NCI-H345 (cell line): ENCODE data around the gene GZMM.

Source experiments
- DNase-seq: peaks from one replicate; lab custom pipeline; 2025; lab: John Stamatoyannopoulos, UW

The GZMM gene

DNA sequence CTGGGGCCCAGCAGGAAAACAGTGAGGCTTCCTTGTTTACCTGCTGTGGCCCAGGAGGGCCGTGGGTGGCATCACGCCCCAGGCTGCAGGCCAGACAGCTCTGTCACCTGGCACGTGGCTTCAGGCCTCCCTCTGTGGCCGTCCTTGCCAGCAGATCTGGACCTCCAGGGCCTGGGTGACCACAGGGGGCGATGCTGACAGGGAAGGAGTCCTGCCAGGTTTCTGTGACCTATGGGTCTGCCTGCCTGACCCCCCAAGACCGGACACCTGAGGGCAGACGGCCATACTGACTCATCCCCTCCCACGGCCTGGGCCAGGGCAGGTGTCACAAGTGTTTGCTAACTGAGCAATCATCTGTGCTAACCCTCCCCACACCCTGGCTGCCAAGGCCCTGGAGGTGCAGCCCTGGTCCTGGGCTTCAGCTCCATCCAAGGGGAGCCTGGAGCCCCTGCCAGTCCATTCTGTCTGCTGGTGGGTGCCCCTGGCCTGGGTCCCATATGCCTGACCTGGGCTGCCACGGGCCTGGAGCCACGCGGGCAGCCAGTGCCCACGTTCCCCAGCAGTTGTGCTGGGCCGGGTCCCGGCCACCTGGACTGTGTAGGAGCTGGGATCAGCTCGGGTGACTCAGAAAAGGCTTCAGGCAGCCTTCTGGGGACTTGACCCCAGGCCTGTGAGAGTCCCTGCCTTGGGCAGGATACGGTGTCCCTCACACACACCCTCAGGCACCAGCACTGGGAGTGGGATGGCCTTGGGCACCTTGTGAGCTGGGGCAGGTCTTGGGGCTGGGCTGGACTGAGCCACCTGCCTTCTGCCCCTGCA, 8.6 kb upstream of the GZMM start:
- no peak for DNase-seq

DNA sequence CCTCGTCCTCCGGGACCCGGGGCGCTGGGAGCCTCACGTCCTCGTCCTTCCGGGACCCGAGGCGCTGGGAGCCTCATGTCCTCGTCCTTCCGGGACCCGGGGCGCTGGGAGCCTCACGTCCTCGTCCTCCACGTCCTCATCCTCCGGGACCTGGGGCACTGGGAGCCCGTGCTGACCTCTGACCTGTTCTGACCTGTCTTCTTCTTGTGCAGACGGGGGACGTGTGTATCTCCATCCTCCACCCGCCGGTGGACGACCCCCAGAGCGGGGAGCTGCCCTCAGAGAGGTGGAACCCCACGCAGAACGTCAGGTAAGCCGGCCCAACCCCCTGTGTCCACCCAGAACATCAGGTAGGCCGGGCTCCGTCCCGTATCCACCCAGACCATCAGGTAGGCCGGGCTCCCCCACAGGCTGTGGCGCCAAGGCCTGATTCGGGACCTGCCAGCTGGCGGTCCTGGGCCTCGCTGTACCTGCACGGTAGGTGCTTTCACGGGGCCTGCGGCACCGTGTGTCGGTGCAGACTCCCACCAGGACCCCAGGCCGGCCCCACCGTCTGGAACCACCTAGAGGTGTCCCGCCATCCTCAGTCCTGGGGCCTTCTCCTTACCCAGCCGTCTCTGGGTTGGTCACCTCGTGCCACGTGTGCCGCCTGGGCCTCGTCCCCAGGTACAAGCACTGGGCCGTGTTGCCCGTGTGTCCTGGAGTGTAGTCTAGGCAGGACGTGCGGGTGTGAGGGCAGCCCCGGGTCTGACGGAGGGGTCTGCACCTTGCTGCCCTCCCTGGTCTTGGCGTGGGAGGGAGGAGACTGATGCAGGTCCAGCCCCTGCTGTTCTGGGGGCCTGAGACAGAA, 7.6 kb upstream of the GZMM start:
- DNase-seq = no peak

DNA sequence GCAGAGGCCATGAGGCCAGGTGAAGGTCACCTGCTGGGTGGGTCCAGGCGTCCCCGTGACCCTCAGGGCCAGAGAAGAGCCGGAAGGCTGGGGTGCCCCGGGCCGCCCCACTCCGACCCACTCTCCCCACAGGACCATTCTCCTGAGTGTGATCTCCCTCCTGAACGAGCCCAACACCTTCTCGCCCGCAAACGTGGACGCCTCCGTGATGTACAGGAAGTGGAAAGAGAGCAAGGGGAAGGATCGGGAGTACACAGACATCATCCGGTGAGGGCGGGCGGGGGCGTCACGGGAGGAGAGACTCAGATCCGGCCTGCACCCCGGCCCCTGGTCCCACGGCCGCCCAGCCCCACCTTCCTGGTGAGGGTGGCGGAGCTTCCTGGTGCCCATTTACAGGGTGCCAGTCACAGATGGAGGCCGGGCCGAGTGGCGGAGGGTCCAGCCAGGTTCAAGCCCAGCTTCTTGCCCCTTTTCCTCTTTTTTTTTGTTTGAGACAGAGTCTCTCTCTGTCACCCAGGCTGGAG, 6.9 kb upstream of the GZMM start:
- no peak for DNase-seq

DNA sequence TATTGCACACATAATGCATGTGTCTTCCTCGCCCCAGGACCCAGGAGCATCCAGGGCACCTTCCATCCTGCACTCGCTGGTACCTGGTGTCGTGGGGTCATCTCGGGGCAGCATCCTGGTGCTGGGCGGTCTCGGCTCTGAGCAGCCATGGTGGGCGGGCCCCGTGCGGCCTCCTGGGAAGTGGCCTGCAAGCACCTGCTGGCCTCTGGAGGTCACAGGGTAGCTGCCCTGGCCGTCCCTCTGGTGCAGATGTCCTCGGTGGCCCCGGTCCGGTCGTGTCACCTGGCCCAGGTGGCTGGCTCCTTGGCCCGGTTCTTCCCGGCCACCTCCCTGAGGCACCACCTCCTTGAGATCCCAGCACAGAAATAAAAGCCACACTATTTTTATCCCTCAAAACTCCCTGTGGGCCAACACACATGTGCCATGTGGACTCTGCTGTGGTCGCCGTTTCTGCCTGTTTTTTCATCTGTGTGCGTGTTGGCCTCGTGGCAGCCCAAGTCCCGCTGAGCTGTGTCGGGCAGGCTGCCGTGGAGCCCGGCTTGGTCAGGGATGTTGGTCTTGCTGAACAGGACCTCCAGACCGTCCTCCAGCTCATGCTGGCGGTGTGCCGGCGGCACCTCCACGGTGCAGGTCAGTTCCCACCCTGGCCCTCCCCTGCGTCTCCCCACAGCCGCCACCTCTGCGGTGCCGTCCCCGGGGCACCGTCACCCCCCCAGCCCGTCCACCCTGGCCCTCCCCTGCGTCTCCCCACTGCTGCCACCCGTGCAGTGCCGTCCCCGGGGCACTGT, 5.0 kb upstream of the GZMM start:
- DNase-seq = no peak

DNA sequence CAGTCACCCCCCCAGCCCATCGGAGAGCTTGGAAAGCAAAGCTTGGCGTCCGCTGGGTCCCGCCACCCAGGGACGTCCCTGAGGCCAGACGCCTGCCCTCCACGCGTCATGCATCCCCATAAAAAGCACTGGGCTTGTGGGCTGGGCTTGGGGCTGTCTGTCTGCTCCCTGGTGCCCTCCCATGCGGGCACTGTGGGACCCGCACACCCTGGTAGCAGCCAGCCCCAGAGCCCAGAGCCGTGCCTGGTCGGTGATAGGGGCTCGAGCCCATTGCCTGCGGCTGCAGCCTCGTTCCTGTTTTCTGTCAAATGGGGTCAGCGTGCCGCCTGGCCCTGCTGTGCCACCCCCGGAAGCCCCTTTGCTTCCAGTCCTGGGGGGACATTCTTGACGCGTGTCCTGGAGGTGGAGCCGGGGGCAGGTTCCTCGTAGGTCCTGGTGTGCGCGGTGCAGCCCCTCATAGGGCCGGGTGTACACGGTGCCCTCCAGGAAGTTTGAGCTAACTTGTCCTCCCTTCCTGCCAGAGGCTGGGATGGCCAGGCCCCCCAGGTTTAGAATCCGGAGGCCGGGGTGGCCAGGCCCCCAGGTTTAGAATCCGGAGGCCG, 4.3 kb upstream of the GZMM start:
- DNase-seq = no peak

DNA sequence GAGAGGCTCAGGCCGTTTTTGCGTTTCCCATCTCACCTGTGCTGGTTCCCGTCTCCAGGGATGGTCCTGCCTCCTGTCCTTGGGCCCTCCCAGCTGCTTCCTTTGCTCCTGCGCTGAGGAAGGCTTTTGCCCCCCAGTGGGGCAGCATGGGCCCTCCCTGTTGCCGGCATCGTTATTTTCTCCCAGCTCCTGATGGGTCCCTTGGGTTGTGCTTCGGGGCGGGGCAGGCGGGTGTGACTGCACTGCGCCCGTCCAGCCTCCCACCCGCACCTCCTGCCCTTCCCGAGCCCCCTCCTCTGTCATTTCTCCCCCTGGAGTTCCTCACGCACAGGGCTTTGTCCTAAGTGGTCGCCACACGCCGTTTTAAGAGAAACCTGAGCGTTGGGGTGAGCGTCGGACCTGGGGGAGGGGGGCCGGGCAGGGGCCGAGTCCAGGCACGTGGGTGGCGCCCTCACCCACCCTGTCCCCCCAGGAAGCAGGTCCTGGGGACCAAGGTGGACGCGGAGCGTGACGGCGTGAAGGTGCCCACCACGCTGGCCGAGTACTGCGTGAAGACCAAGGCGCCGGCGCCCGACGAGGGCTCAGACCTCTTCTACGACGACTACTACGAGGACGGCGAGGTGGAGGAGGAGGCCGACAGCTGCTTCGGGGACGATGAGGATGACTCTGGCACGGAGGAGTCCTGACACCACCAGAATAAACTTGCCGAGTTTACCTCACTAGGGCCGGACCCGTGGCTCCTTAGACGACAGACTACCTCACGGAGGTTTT, 2.8 kb upstream of the GZMM start:
- DNase-seq = no peak

DNA sequence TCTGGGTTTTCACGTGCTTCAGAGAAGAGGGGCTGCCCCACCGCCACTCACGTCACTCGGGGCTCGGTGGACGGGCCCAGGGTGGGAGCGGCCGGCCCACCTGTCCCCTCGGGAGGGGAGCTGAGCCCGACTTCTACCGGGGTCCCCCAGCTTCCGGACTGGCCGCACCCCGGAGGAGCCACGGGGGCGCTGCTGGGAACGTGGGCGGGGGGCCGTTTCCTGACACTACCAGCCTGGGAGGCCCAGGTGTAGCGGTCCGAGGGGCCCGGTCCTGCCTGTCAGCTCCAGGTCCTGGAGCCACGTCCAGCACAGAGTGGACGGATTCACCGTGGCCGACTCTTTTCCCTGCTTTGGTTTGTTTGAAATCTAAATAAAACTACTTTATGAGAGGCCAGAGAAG, 2.2 kb upstream of the GZMM start:
- no peak for DNase-seq

DNA sequence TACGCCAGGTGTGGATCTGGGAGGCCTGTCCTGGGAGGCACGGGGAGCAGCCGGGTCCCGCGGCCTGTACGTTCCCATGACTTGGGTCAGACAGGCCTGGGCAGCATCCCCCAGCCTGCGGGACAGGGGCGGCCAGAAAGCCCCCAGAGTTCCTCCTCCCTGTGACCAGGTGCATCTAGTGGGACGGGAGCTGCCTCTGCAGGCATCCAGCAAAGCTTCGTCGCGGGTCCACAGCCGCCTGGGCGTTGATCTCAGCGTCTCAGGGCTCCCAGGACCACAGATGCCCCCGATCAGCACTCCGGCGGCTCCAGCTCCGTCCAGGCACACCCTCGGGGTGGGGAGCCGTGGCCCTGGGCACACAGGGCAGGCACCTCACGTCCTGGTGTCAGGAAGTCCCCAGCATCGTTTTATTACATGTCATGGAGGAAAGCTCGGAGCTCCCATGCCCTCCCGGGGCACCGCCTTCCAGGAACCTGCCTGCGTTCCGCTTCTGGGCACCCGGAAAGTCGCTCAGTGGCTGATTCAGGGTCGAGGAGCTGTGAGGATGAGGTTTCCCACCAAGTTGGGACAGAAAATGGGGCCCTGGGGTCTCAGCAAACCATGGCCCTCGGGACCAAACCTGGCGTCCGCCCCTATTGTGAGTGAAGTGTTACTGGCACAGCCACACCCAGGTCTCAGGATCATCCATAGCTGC, 1.5 kb upstream of the GZMM start:
- DNase-seq = no peak

DNA sequence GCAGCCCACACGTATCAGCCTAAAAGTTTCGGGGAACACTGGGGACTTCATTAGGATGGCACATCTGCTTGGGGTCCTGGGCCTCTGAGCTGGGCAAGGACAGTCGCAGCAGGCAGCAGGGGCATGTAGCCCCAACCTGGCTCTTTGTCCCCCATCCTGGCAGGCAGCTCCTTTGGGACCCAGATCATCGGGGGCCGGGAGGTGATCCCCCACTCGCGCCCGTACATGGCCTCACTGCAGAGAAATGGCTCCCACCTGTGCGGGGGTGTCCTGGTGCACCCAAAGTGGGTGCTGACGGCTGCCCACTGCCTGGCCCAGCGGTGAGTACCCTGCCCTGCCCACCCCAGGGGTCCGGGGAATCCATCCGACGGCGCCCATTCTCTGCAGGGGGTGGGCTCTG, 3.3 kb downstream of the GZMM start:
- DNase-seq = no peak

DNA sequence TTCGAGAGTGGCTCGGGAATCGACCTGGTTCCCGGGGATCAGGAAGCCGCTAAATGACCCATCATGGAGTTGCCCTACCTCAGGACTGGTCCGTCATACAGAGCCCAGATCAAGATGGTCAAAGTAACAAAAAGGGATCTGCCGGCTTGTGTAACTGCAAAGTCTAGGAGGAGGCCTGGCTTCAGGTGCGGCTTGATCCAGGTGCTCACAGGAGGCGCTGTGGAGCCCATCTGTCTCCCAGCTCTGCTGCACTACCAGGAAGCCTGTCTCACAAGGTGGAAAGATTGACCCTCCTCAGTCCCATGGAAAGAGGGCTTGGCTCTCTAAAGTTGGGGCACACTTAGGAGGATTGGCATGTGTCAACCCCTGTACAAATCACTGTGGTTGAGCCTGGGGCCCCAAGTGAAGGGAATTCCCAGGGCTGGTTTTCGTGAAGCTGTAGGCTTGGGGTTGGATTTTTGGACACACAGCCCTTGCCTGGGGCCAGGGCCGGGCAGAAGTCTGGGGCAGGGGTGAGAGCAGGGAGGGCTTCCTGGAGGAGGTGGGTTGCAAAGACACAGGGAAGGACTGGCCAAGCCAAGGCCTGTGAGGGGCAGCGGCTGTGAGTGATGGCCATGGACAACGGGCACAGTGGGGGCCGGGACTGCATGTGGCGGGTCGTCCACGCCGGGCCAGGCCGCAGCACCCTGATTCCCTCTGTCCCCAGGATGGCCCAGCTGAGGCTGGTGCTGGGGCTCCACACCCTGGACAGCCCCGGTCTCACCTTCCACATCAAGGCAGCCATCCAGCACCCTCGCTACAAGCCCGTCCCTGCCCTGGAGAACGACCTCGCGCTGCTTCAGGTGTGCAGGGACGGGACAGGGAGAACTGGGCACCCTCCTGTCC, 4.2 kb downstream of the GZMM start:
- DNase-seq = no peak

DNA sequence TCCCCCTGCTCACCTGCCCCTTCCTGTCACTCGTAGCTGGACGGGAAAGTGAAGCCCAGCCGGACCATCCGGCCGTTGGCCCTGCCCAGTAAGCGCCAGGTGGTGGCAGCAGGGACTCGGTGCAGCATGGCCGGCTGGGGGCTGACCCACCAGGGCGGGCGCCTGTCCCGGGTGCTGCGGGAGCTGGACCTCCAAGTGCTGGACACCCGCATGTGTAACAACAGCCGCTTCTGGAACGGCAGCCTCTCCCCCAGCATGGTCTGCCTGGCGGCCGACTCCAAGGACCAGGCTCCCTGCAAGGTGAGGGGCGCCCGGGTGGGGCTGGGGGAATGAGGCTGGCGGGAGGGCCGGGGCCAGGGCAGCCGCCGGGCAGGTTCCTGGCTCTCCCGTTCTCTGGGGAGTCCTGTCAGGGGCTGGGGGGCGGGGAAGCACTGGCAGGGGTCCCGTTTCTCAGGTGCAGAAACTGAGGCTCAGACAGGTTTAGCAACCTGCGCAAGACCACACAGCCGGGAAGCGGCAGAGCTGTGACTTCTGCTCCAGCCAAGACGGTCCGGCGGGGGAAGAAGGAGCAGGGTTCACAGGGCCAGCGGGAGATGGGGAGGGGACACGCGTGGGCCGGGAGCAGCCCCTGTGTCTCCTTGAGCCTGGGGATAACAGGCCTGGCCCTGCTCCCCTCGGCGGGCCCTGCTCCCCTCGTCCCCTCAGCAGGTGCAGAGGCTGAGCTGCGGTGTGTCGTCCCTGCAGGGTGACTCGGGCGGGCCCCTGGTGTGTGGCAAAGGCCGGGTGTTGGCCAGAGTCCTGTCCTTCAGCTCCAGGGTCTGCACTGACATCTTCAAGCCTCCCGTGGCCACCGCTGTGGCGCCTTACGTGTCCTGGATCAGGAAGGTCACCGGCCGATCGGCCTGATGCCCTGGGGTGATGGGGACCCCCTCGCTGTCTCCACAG, 5.3 kb downstream of the GZMM start:
- DNase-seq = no peak

DNA sequence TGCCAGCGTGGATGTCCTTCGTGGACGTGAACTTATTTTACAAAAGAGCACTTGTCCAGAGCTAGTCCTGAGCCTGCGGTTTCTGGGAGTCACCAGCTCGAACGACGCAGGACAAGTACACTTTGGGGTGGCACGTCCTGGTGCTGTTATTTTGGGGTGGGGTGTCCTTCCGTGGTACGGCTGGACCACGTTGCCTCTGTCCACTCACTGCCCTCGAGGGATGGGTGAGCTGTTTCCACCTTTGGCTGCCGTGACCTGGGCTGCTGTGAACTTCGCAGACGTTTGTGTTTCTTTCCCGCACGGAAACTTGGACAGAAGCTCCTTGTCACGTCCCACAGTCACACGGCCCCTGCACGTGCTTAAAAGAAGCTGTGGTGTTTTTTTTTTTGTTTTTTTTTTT, 11.0 kb downstream of the GZMM start:
- DNase-seq = no peak

DNA sequence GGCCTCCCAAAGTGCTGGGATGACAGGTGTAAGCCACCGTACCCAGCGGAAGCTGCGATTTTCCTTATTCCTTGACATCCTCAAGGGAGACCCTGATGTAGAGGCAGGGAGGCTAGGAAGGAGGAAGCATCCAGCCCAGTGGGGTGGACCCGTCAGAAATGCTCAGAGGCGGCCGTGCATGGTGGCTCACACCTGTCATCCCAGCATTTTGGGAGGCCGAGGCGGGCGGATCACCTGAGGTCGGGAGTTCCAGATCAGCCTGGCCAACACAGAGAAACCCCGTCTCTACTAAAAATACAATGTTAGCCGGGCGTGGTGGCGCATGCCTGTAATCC, 11.6 kb downstream of the GZMM start:
- DNase-seq = no peak

DNA sequence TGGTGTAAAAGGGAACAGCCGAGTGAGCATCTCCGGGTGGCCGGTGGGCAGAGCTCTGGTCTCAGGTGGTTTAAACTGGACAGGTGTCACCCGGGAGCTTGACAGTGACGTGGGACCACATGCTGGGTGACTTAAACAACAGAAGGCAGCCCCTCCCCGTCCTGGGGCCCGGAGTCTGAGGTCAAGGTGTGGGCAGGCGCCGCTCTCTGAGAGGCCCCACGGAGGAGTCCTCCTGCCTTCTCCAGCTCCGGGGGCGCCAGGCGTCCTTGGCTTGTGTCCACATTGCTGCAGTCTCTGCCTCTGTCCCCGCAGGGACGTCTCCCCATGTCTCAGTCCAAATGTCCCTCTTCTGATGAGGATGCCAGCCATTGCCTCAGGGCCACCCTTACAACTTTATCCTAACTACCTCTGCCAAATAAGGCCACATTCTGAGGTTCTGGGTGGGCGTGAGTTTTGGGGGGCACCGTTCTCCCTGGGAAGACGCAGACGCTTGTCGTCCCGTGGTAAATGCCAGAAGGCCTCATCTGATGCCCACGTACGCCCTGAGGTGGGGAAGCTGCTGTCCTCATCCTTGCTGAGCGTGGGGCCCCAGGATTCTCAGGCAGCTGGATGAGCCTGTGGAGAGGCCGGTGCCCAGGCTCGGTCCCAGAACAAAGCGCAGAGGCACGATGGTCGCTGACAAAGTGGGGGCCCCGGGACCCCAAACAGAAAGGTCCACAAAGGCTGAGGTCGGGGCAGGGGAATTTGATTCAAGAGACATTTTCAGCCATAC, 12.9 kb downstream of the GZMM start:
- no peak for DNase-seq

DNA sequence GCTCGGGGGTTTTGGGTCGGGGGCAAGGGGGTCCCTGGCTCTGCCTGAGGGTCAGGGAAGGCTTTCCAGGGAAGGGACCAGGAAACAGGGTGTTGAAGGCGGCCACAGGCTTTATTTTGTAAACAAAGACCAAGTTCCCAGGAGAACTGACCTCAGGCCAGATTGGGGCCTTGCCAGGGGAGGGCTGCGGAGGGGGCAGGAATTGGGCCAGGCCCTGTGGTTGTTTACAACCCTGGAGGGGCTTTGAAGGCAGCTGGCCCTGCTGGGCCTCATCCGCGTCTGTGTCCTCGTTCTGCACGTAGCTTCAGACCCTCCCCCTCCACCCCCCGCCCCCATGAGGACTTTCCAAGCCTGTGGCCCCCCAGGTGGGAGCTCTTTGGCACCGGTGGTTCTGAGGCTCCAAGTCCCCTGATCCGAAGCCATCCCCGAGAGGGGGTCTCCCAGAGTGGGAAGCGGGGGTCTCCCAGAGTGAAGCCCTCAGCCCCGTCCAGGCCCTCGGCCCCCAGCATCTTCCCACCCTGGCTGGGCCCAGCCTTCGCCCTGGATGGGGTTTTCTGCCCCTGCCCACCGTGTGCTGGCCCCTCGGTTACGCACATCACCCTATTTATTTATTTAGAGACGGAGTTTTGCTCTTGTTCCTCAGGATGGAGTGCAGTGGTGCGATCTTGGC, 15.1 kb downstream of the GZMM start:
- DNase-seq = no peak

DNA sequence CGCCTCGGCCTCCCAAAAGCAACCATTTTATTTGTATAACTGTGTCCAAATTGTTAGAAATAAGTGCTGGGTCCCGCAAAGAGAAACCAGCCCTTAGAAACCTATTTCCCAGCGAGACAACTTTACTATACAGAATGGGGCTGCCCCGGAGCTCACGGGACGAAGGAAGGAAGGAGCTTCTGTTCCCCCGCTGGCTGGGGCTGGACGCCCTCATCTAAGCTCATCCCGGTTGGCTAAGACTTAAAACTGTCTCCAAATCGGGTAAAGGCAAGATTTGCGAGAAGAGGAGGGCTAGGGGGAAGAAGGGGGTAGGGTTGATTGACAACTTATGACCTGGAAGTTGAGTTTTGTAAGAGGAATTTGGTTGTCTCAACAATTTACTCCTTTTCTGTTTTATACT, 16.3 kb downstream of the GZMM start:
- DNase-seq = no peak

DNA sequence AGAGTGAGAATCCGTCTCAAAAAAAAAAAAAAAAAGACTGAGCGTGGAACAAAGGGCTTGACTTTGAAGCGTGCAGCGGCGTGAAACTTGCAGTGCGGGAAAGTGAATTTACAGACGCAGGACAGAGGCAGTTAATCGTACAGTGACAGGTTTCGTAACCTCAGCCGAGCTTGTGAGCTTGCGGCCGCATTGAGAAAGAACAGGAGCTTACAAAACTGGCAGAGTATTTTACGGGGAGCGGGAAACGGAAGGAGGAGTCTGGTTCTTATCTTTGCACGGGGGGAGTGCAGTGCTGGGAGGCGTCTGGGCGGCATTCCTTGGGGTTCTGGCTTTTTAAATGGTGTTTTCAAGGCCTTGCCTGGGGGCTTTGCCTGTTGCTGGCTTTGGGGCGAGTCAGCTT, 22.6 kb downstream of the GZMM start:
- no peak for DNase-seq
